IPS-NIHi11 (cell line): Measurements from ENCODE around the gene EBP.
"Not testable (repeated sequence)": the region's sequence is repeated elsewhere in the genome, so short reads cannot be mapped to it uniquely, and the experiment has no call there.

Experiments
- DNase-seq: peaks from one replicate; pipeline ENCODE4 v3.0.0; 2012; ENCODE audit warnings: mixed read lengths, low spot score

Gene EBP

DNA sequence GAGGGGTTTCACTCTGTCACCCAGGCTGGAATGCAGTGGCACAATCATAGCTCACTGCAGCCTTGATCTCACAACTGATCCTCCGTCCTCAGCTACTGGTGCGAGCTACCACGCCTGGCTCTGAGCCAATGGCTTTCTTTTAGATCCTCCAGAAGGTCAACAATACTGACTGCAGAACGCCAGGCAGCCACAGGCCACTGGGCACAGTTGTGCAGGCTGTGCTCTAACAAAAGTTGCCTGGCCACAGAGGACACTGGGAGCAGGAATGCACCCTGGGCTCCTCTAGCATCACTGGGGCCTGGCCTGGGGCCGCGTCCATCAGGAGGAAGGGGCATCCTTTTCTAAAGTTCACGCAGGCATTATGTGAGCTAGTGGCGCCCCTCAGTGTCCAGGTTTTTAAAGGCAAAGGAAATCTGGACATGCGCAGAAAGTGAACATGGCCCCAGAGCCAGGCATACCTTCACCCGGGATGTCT lies 27.7 kb upstream of the EBP start:
- DNase-seq, result peak; percentile 56

DNA sequence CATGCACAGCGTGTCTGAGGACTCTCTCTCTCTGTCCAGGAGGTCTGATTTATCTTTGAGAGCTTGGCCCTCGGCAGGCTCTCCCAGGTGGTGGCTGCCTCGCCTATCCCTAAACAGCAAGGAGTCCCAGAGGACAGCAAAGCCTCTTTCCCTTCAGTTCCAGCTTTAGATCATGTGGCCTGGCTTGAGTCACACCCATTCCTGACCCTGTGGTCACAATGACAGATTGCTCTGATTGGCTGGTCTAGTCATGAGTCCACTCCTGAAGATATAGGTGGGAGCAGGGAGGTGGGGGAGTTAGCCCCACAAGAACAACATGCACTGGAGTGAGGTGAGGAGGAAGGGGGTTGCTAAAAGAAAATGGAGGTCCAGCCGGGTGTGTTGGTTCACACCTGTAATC lies 24.9 kb upstream of the EBP start:
- DNase-seq, result no peak

DNA sequence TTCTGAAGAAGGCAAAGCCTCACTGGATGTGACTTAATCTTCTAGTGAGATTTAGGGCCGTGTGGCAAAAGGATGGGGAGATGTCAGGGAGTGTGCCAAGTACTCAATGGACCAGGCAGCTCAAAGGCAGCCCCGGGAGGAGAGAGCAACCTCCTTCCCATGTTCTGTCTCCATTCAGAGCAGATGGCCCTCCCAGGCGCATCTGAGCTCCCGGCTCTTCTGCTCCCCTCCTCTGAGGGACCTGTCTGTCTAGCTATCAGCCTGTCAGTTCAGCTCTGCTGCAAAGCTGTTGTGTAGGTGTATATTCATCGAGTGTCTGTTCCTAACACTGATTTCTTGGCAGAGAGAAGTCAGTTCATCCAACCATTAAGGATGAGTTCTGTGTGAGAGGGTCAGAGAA lies 23.7 kb upstream of the EBP start:
- no peak for DNase-seq

DNA sequence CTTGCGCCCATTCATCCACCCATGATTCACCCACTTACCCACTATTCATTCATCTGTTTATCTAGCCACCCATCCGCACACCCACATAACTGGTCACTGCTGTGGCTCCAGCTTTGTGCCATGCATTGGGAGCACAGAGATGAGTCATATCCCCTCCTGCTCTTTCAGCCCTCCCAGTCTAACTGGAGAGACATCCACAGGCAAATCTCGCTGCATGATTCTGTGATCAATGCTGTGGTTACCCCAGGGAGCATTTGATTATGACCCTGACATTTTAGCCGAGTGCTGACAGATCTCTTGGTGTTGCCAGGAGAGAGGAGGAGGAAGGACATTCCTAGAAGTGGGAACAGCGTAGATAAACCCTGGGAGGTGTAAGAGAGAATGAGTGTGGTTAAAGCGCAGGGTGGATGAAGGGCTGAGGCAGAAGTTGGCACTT lies 23.2 kb upstream of the EBP start:
- no peak for DNase-seq

DNA sequence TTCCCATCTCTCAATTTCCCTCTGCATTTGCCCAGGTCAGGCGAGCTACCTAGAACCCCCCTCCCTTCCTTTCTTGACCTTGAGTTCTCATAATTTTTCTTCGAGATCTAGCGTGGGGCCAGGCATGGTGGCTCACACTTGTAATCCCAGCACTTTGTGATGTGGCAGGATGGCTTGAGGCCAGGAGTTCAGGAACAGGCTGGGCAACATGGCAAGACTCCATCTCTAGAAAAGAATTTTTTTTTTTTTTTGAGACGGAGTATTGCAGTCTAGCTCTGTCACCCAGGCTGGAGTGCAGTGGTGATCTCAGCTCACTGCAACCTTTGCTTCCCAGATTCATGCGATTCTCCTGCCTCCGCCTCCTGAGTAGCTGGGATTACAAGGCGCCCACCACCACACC lies 17.3 kb upstream of the EBP start:
- DNase-seq, result no peak

DNA sequence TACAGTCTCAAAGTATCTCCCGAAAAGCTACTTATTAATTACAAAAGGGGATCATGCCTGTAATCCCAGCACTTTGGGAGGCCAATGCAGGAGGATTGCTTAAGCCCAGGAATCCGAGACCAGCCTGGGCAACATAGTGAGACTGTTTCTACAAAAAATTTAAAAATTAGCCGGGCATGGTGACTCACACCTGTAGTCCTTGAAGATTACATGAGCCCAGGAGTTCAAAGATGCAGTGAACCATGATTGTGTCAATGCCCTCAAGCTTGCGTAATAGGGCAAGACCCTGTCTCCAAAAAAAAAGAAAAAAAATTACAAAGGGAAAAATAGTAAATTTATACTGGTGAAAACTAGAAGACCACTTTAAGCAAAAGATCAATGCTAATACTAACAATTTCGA lies 16.1 kb upstream of the EBP start:
- no peak for DNase-seq

DNA sequence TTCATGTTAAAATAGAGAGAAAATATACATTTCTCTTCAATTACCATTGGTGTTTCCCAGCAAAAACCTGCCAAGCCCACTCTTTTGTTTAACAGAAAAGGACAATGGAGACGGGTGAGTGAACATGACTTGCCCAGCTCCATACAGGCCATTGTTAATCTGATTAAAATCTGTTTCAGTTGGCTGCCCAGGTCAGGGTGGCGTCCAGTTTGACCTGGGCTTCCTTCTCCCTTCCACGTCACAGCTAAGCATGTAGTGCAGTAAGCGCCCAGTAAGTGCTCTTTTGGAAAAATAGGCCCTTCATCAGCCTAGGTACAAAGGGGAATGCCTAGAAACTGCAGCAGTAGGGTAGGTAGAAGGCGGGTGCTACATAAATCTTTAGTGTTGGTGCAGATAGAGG lies 14.4 kb upstream of the EBP start:
- DNase-seq, result no peak

DNA sequence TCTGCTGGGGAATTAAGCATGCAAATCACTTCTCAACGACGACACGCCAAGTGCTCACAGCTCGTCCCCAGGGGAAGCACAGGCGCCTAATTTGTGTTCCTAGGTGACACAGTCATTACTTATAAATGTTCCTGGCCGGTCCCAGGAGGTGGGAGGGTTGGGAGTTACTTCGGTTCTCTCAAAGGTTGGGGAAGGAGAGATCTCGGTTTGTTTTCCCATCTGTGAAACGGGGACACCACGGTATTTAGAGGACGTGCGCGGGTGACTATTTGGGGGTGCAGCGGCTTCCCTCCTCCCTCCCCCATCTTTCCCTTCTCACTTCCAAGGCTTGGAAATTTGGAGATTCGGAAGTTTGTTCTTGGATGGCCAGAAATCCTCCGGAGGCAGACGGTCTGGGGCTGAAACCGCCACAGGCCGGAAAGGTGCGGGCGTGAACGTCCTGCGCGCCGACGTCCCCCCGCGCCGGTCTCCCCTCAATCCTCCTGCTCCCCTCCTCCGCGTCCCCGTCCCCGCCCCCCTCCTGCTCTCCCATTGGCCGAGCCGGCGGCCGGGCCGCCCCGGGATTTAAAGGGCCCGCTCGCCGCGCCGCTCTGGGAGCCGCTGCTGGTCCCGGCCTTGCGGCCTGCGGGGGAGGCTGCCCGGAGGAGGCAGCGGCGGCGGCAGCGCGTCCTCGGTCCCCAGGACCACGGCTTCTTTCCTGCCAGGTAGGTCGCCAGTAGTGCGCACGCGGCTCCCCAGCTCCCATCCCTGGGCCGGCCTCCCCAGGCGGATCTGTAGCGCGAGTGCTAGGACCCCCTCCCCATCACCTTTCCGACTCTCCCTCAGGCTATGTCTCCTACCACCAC lies 13.0 kb upstream of the EBP start, which contains the start of gene PORCN:
TSS of gene PORCN (plus strand) at position 593 of the 845 bp plus-strand sequence. CDS start 829 bp downstream, outside the sequence.
- DNase-seq, result peak; percentile 90

DNA sequence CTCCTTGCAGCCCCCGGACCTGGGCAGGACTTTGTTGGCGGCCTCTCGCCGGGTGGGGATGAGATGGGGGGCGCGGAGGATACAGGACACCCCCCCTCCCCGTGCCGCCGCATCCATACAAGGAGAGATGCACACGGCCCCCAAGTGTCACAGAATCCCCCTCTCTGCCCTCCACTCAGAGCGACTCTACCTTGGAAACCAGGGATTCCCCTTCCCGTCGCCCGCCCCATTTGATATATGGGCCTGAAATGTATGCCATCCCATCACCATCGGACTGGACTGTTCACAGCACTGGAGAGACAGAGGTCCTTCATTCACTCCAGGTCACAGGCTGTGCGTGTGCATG lies 12.4 kb upstream of the EBP start:
- DNase-seq, result no peak

DNA sequence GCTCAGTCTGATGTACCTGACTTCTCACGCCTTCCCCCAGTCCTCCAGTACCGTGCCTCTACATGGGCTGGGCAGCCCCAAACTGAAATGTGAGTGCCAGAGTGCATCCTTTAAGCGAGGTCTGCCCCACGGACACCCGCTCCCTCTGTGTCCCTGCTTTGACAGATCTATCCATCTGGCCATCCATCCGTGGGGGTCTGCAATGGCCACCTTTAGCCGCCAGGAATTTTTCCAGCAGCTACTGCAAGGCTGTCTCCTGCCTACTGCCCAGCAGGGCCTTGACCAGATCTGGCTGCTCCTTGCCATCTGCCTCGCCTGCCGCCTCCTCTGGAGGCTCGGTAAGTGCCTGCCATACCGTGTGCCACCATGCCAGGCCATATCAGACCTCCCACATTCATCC lies 12.0 kb upstream of the EBP start:
- no peak for DNase-seq

DNA sequence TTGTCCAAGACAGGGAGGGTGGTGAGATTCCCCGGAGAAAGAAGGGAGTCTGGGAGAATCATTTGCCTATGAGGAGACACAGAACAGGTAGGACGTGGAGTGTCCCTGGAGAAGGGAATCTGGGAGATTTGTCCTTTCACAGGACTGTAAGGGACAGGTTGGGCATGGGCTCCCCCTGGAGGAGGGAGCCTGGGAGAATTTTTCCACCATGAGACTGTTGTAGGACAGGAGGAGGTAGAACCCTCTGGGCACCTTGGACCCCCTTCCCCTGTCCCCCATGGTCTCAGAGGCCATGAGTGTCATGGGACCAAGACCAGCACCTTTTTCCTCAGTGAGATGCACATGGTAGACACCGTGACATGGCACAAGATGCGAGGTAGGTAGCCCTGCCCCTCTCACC lies 10.0 kb upstream of the EBP start:
- DNase-seq, result peak; percentile 27

DNA sequence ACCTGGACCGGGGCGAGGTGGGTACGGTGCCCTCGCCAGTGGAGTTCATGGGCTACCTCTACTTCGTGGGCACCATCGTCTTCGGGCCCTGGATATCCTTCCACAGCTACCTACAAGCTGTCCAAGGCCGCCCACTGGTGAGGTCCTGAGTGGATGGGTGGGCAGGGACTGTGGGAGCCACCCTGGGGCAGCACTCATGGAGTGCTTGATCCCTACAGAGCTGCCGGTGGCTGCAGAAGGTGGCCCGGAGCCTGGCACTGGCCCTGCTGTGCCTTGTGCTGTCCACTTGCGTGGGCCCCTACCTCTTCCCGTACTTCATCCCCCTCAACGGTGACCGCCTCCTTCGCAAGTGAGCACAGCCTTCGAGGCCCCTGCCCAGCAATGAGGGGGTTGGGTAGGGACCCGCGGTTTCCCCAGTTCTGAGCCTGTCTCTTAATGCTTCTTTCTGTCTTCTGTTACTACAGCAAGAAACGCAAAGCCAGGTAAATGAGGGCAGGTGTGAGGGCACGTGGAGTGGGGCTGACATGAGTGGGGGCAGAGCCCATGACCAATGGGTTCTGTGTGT lies 9.2 kb upstream of the EBP start:
- DNase-seq, result no peak

DNA sequence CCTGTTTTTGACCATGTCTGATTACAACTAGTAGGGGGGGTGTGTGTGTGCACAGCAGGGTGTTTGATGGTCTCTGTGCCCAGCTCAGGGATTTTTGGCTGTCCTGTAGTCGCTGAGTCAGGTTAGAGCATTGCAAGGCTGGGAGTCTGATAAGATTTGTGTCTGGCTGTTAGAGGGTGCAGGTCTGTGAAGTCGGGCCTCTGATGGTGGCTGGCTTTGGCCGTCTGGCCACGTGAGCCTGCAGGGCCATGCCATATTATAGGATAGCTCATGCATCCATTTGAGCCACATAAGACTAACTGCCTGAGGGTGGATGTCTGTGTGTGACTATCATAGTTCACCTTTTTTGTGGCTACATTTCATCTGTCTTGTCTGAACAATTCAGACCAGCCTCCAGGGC lies 7.9 kb upstream of the EBP start:
- no peak for DNase-seq

DNA sequence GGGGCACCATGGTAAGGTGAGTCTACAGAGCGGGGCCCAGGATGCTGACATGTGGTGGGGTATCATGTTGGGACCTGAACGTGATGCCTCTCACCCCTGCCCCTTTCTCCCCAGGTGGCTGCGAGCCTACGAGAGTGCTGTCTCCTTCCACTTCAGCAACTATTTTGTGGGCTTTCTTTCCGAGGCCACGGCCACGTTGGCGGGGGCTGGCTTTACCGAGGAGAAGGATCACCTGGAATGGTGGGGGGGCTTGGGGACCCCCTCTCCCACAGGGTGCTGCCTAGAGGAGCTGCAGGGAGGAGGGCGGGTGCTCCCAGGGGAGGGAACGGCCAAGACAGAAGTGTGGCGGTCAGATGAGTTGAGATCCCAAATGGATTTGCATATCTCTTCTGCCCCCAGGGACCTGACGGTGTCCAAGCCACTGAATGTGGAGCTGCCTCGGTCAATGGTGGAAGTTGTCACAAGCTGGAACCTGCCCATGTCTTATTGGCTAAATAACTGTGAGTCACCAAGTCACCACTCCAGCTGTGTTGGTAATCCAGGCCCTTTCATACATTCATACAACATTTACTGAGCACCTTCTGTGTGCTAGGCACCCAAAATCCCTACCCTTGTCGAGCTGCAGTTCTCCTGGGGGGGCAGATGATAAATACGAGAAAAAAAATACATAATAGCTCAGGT lies 7.3 kb upstream of the EBP start:
- no peak for DNase-seq

DNA sequence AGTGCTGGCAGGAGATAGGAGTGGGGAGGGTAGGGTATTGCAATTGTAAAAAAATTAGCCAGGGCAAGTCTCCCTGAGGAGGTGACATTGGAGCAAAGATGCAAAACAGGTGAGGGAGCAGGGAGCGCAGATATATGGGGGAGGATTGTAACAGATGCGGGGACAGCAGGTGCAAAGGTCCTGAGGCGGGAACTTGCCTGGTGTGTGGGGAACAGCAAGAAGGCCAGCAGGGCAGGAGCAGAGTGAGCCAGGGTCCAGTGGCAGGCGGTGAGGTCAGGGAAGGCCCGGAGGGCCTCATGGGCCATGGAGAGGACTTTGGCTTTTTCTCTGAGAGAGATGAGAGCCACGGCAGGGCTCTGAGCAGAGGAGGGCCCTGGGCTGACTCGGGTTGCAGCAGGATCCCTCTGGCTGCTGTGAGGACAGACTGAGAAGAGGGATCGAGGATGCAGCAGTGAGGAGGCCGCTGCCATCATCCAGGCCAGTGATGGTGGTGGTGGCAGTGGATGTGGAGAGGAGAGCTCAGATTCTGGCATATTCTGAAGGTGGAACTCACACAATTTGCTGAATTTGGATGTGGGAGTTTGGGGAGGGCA lies 6.6 kb upstream of the EBP start:
- no peak for DNase-seq

DNA sequence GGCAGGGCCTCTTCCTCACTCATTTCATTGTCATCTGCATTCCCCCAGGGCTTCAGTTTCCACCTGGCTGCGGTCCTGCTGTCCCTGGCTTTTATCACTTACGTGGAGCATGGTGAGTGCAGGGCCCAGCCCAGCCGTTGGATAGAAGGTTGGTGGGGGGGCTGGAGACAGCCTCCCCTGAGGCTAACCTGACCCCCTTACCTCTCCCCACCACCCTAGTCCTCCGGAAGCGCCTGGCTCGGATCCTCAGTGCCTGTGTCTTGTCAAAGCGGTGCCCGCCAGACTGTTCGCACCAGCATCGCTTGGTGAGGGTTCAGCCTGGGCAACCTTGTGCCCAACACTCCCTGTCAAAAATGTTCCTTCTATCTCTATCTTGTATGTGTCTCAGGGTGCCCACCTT lies 5.8 kb upstream of the EBP start:
- no peak for DNase-seq

DNA sequence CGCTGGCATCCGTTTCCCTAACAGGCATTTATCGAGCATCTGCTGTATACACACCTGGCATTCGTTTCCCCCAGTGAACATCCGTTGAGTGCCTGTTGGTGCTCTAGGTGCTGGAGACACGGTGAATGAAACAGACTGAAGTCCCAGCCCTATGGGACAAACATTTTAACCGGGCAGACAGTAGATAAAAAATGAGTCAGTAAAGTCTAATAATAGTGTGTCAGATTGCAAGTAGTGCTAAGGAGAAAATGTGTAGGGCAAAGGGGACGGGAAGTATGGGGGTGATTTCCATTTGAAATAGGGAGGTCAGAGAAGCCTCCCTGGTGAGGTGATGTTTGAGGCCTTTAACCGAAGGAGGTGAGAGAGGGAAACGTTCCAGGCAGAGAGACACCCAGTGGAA lies 5.3 kb upstream of the EBP start:
- no peak for DNase-seq

DNA sequence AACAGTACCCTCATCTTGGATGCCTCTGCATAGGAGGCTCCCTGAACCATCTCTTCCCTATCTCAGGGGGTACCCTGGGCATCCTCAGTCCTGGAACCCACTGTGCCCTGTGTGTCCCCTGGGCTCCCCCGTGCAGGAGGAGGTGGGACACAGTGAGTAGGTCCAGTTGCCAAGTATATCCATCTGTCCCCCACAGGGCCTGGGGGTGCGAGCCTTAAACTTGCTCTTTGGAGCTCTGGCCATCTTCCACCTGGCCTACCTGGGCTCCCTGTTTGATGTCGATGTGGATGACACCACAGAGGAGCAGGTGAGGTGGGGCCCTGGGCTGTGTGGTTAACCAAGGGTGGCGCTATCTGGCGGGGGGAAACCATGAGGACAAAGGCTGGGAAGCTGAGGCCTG lies 4.6 kb upstream of the EBP start:
- no peak for DNase-seq

DNA sequence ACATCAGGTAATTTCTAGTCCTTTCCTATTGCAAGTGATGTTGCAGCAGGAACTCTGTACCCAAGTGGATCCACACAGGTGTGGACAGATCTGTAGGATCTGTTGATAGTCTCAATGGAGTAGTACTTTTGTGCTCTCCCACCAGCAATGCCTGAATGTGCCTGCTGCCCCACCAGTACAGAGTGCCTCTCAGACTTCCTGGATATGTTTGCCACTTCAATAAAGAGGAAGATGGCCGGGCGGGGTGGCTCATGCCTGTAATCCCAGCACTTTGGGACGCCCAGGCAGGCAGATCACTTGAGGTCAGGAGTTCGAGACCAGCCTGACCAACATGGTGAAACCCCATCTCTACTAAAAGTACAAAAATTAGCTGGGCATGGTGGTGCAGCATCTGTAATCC lies 2.1 kb upstream of the EBP start:
- not testable (repeated sequence) for DNase-seq

DNA sequence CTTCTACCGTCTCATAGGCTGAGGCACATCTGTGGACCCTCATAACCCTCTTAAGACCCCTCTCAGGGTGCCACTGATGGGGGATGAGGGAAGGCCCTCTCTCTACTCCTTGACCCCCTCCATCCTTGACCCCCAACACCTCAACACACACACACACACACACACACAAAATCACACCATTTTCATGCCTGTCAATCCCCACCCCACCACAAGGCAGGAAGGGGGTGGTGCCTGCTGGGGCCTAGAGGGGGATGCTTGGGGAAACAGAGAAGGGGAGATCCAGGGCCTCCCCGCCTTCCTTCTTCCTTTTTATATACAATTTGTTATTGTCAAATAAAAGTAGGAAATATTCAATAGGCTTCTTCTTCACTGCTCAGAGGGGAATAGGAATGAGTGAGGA lies 1.2 kb upstream of the EBP start:
- DNase-seq, result no peak

DNA sequence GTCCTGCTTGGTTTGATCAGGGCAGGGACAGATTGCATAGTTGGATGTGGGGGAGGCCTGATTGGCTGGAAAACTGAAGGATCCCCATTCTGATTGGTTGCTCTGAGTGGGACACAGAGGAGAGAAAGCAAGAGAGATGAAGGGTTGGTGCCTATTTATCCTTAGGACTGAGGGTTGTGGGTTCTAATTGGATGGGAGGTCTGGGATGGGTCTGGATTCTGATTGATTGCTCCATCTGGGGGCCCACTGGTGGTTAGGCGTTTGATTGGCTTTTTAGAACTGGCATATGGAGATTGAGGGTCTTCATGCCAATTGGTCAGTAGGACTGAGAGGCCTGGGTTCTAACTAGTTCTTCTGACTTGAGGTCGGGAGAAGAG lies 644 bp upstream of the EBP start:
- peak; percentile 13 for DNase-seq

DNA sequence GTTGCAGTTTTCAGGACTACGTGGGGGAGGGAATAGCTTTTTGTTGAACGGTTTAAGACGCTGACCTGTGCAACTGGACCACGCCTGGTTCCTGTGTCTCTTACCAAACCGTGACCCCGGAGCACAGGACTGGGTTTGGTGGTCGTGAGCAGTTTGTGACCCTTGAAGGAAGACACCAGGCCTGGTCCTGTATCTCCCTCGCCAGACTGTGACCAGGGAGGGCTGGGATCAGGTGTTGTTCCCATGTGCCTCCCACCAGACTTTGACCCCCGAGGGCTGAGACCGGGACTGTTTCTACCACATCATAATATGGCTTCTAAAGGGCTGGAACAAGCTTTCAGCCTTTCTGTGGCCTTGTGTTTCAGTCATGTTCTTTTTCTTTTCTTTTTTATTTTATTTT lies 683 bp downstream of the EBP start:
- DNase-seq, result no peak

DNA sequence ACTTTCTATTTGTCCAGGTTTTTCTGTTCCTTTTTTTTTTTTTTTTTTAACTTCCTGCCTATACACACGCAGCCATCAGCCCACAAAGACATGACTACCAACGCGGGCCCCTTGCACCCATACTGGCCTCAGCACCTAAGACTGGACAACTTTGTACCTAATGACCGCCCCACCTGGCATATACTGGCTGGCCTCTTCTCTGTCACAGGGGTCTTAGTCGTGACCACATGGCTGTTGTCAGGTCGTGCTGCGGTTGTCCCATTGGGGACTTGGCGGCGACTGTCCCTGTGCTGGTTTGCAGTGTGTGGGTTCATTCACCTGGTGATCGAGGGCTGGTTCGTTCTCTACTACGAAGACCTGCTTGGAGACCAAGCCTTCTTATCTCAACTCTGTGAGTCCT lies 2.1 kb downstream of the EBP start:
- DNase-seq, result no peak
